Inflammatory macrophage treated with lipopolysaccharide for 1 hour (primary cell): ENCODE measurements around the gene ARHGEF1.
"Not testable (repeated sequence)": the region's sequence is repeated elsewhere in the genome, so short reads cannot be mapped to it uniquely, and the experiment has no call there.

Source experiments
- DNase-seq, 2 donors: peaks; one replicate each; pipeline ENCODE4 v3.0.0-alpha.2; 2020 to 2022

The ARHGEF1 gene

DNA sequence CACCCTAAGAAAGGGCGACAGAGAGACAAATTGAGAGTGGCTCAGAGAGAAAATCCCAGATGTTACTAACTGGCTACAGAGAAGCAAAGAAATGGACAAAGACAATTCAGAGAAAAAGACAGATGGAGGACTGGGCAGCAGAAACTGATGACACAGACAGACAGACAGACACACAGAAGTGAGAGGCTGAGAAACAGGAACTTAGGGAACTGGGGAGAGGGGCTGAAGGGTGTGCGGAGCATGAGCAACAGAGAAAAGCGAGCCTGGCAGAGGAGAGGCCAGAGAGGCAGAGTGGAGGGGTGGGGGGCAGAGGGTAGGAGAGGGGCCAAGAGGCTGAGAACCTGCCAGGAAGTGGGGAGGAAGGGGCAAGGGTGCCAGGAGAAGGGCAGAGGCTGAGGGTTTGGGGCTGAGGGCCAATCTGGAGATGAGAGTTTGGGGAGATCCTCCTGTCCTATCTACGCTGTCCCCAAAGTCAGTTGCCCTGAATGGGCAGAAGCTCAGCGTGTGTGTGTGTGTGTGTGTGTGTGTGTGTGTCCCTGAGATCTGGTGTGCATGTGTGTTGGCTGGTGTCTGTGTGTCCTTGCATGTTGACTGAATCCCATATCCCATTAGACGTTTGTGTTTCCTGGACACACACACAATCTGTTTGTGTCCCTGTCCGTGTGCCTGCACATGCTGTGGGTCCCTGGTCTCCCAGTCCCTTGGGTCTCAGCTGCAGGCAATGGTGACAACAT lies 50.9 kb downstream of the ARHGEF1 start:
- DNase-seq, result no peak

GRCh38 chr19:41934849-41935374 lies 51.9 kb downstream of the ARHGEF1 start:
- peak; percentile 55 to 89 for DNase-seq

DNA sequence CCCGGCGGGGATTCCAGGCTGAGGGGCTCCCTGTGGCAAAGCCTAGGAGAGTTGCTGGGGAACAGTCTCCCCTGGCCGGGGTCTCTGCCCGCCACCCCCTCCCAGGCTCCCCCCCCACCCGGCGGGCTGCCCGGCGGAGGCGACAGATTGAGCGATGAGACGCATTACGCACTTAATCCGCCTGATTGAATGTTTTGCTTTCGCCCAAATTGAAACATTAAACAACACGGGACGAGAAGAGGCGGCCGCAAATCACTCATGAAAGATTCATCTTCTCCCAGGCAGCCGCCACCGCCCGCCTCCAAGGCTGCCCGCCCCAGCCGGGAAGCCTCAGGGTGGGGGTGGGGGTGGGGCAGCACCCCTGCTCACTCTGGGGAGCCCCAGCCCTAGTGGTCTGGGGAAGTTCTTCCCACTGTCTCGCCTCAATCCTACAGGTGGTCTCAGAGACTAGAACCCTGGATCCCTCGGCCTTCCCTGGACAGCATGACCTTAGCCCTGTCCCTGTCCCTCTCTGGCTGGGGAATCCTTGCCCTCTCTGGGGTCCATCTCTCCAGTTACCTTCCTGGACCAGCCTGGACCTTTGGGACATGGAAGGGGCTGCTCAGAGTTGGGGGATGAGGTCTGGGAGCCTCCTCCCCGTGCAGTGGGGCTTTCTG lies 52.9 kb downstream of the ARHGEF1 start:
- DNase-seq, result no peak

DNA sequence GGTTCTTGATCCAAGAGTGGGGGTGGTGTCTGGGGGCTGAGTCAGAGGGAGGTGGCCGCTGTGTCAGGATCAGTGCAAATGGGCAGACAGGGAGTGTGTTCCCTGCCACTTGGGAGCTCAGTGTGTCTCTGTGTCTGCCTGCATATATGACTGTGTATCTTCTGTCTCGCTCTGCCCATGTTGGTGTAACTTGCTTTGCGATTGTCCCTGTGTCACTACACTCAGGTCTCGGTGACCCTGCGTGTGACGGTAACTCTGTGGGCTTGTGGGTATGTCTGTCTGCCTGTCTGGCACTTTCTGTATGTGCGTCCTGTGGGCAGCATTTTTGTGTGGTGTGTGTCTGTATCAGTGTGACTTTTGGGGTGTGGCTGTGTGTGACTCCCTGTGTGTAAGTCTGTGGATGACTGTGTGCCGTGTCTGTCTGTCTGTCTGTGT lies 53.4 kb downstream of the ARHGEF1 start:
- no peak for DNase-seq

- DNase-seq, result no peak
Measured at GRCh38 chr19:41936961-41937360, 54.0 kb downstream of the ARHGEF1 start.

DNA sequence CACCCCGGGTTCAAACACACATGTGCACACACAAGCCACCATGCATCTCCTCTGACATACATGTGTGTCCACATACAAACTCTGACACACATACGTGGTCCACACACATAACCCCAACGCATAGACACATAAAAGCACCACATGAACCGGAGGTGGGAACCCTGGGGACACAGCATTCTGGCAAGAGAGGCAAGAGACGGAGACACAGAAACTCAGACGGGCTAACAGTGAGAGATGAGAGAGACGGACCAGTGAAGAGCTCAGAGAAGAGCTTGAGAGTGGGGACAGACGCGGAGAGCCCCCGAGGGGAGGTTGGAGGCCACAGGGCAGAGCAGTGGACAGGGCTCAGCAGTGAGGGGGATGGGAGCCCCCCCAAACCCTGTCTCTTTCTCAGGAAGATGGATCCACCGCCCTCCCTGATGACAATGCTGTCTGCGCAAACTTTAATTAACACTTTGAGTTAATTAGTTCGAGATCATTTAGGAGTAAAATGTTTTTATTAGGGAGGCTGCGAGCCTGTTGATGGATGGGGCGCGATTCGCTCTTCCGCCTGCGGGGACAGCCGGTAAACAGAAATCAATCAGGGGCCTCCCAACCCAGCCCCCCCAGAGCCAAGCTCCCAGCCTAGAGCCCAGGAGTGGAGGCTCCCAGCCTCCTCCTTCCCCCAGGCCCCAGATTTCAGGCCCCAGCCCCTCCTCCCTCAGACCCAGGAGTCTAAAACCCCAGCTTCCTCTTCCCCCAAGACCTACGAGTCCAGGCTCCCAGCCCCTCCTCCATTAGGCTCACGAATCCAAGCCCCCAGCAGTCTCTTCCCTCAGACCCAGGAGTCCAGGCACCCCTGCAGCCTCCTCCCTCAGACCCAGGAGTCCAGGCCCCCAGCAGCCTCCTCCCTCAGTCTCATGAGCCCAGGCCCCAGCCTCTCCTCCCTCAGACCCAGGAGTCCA lies 54.8 kb downstream of the ARHGEF1 start:
- no peak for DNase-seq

GRCh38 chr19:41939209-41939608 lies 56.2 kb downstream of the ARHGEF1 start:
- DNase-seq, result not testable (repeated sequence)

DNA sequence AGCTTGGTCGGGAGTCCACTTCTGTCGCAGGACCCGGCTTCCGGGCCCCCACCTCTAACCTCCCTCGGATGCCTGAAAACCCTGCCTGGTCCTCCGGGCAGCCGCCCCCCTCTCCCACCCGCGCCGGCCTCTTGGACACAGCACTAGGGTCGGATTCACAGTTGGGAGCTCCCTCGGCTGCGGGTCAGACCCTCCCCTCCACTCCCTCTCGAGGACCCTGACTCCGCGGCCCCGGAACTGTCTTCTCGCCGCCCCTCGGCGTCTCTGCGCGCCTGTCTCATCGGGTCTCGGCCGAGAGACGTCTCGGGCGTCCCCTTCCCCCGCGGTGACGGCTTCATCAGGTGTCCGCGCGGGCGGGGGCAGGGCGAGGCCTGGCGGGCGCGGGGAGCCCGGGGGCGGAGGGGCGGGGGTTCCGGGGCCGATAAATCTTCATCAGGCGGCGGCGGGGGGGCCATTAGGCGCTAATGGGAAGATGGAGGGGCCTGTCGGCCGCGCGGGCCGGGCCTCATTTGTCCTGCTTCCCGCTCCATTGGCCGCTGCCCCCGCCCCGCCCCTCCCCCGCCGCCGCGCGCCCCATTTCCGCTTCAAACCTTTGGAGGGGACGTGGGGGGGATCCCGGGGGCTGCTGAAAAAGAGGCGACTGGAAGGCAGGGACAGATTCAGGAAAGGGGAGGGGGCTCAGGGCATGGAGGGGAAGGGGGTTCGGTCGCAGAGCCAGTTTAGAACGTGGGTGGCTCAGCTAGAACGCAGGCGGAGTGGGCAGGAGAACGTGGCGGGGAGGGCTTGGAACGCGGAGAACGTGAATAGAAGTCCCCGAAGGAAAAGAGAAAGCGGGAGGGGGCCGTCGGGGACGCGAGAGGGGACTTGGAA lies 57.1 kb downstream of the ARHGEF1 start:
- DNase-seq, result no peak

DNA sequence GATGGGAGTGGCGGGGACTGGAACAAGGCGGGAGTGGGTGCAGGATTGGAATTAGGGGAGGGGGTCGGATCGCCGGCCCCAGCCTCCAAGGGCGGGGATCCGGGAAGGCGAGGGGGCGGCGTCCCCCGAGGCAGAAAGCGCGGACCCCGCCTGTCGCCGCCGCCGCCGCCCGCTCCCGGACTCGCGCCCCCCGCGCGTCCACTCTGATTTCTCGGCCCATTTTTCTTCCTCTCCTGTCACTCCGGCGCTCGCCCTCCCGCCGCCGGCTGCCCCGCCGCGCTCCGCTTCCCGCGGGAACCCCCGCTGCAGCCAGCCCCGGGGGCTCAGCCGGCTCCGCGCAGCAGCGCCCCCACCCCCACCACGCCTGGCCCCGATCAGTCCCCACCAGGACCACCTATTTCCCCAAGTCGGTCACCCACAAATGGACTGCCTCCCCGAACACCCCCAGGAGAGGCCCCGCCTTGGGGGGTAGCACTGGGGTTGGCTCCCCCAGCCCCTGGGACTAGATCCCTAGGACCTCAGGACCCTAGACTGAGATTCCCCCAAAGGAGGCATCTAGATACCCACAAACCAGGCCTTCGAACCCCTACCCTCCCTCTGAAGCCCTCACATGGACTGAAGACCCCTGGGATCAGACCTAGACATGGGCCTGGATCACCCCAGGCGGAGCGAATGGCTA lies 57.9 kb downstream of the ARHGEF1 start:
- DNase-seq, result no peak

GRCh38 chr19:41941410-41942202 lies 58.6 kb downstream of the ARHGEF1 start:
- no peak for DNase-seq

DNA sequence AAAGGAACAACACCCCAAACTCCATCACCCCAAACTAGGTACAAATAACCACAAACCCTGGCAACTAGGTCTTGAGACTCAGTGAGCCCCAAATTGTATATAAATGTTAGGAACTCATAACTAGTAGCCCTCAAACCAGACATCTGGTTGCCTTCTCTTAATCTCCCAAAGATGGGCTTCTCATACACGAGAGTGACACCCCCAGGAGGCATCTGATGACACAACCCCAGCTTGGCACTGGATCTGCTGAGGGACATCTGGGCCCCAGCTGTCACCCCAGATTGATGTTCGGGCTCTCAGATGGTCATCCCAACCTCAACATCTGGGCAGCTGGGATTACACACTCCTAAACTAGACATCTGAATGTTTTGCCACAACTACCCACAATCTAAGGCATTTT lies 61.4 kb downstream of the ARHGEF1 start:
- DNase-seq, result no peak

DNA sequence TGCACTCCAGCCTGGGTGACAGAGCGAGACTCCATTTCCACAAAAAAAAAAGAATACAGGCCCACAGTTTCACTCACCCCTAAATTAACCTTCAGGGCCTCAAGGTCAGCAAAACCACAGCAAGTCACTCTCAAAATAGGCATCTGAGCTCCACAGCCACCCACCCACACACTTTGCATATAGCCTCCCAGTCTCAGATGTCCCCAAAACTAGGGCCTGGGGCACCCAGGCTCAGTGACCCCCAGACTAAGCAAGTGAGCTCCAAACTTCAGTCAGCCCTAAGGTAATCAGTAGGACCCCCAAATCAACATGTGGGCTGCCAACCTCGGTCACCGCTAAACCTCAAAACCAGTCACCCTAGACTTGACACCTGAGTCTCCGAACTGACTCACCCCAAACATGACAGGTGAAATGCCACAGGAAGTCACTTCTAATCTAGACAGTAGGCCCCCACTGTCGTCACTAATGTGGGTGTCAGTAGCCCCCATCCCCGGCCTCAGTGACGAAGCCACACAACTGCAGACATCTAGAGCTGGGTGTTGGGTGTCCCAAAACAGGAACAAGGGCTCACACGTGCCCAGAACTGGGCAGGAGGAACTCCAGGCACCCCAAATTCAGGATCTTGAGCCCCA lies 62.3 kb downstream of the ARHGEF1 start:
- DNase-seq, result no peak

GRCh38 chr19:41947091-41947490 lies 64.1 kb downstream of the ARHGEF1 start:
- no peak for DNase-seq

DNA sequence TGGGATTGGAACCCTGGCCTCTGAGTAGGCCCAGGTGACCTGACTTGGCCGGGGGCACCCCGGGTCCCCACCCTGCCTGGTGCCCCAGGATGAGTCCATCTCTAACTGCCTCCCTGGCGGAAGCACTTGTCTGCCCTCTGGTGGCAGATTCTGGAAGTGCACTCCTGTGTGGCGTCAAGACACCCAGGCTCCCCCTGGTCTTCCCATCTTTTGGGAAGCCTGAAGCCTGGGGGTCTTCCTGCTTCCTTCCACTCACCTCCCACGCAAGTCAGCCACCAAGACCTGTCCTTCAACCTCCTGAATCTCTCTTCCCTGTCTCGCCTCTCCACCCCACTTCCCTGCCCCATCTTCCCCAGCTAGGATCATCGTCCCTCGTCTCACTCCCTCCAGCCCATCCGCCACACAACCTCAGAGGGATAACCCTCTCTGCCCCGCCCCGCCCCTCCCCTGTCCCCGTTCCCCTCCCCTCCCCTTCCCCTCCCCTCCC lies 68.7 kb downstream of the ARHGEF1 start:
- DNase-seq, result peak; percentile 41 to 97

DNA sequence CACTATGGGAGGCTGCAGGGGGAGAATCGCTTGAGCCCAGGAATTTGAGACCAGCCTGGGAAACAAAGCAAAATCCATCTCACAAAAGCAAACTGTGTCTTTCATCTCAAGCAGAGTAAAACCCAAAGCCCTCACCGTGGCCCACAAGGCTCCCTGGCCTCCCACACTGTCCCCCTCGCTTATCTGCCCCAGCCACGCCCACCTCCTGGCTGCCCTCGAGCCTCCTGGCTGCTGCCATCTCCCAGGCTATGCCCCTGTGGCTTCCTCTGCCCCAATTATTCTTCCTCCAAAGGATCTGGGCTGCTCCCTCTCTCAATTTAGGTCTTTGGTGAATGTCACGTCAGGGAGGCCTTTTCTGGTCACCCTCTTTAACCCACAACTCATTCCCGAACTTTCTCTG lies 72.5 kb downstream of the ARHGEF1 start:
- no peak for DNase-seq

DNA sequence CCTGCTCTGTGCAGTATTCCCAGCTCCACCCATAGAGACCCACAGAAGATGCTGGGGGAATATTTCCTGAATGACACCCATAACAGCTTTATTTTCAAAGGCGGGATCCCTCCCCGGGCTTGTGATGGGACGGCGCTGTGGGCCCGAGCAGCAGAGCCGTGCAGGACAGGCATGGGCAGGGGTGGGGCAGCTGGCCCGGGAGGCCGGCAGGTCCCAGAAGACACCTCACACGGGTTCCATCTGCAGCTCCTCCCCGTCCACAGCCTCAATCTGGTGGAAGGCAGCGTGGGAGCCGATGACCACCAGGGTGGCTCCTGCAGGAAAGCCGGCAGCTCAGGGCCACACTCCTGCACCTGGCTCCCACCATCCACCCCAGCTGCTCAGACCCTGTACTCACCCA lies 73.6 kb downstream of the ARHGEF1 start:
- DNase-seq, result no peak
